ENCODE data around the gene SLC9A3.
"Not testable (repeated sequence)": the region's sequence is repeated elsewhere in the genome, so short reads cannot be mapped to it uniquely, and the experiment has no call there.

Gene SLC9A3

GRCh38 chr5:523441-524222, 617 bp downstream of the SLC9A3 start:
- DNase-seq: no peak

DNA sequence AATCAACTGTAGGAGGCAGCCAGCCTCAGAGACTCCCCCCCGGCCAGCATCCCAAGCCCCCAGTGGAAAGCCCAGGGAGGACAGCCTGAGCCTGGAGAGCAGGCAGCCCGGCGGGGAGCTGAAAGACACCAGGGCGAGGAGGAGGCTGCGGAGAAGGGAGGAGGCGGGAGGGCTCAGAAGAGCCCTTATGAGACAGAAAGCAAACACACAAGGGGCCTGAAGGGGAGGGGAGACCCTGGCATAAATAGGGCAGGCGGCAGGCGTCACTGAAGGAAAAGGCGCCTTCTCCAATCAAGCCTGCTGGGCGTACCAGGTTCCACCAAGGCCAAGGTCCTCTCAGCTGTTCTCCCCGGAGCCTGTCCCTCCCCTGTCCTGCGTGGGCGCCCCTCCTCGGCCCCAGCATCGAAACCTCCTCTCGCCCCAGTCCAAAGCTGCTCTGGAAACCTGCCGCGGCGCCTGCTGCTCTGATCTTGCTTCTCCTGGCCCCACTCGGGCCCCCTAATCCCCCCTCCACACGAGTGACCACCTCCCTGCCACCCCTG, 1.3 kb downstream of the SLC9A3 start:
- no peak for DNase-seq

GRCh38 chr5:522116-522515, 2.1 kb downstream of the SLC9A3 start:
- DNase-seq: no peak

- no peak for DNase-seq
These were observed 2.6 kb downstream of the SLC9A3 start for GRCh38 chr5:521680-522079.

- DNase-seq: no peak
These were observed 3.4 kb downstream of the SLC9A3 start for GRCh38 chr5:520850-521226.

- DNase-seq: no peak
These were observed 3.9 kb downstream of the SLC9A3 start for GRCh38 chr5:520196-520849.

DNA sequence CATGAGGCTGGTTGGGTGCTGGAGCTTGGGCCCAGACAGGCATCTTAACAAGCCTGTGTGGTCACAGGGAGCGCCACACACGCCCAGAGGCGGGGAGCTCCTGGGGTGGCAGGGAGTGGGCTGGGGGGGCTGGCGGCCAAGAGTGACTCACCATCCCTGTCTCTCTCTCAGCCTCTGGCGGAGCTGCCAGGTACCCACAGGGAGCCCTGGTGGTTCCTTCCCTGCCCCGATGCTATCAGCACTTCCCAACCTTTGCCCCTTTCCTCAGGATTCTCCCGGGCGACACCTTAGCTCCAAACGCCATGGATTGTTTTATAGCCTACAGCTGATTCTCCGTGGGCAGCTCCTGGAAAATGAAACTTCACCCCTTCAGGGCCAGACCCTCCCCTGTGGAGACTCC, 5.5 kb downstream of the SLC9A3 start:
- DNase-seq: no peak

DNA sequence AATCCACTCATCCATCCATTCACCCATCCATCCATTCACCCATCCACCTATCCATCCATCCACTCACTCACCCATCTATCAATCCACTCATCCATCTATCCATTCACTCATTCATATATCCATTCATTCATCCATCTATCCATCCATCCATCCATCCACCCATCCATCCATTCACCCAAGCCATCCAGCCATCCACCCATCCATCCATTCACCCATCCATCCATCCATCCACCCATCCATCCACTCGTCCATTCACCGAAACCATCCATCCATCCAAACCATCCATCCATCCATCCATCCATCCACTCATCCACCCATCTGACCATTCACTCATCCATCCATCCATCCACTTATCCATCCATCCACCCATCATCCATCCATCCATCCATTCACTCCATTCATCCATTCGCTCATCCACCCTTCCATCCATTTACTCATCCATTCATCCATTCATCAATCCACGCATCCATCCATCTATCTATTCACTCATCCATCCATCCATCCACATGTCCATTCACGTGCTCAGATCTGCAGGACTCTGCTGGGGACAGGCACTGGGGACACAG, 6.6 kb downstream of the SLC9A3 start:
- no peak for DNase-seq

- no peak for DNase-seq
These were observed 7.3 kb downstream of the SLC9A3 start for GRCh38 chr5:516980-517379.

GRCh38 chr5:516338-516925, 7.8 kb downstream of the SLC9A3 start:
- no peak for DNase-seq

DNA sequence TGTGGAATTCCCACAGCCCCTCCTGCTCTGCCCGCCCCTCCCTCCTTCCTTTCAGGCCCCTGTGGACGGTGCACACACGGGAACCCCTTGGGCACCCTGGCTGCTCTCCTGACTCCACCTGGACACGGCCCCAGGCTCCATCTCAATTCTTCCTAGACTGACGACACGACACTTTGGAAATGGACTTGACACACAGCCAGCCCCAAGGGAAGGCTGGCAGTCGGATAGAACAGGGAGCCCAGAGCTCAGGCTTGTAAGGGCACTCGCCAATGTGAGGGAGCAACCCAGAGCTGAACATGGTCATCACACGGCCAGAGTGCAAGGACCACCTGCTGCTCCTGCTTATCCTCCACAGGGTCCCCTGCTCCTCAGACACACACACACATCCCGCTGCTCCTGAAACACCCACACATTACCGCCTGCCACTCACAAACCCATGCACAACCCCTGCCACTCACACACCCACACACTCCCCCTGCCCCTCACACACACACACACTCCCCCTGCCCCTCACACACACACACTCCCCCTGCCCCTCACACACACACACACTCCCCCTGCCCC, 8.9 kb downstream of the SLC9A3 start:
- no peak for DNase-seq

- DNase-seq: no peak
These were observed 9.6 kb downstream of the SLC9A3 start for GRCh38 chr5:514673-515072.

DNA sequence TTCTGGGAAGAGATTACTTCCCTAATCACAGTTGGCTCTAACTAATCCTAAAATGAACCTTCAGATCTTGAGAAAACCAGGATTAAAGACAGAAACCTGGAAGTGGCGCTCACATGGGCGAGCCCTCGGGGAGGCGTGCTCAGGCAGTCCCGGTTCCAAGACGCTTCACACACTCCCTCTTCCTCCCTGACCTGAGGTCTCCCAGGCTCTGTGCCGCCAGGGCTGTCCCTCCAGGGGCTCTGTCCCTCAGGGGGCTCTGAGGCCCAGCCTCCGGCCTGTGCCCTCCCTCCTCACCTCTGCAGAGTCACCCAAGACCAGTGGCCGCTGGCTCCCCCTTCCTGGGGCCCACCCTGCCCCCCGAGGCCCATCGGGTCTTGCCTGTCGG, 10.2 kb downstream of the SLC9A3 start:
- DNase-seq: no peak

DNA sequence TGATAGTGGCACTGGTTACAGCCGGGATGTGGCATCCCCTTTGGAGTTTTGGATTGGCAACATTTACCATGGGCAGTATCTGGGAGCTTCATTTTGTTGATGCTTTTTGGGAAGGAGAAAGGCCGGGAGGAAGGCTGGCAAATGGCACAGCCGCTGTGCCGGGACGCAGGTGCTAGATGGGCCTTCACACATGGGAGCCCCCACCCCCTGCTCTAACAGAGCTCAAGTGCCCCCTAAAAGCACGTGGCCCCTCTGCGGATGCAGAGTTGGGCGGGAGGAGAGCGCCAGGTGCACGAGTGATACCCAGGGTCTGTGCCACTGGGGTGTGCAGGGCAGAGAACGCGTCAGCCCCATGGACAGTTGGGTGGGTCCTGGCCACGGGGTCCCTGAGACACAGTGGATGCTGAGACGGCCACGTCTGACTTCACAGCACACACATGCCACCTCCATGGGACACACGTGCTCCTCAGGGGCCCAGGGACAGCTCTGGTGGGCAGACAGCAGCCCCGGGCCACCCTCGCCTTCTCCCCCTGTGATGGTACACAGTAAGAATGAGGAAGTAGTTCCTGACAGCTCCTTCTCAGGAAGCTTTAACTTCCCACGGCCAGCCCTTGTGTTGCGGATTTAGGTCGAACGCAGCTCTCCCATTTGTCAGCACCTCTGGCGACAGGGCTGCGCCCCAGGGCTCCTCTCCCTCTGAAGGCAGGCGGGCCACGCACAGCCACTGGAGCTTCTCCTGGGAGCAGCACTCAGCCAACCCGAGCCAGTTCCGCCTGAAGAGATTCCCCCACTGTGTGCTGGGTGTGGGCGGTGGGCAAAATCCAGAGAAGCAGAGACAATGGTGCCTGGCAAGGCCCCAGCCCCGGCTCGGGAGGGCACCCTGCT, 10.8 kb downstream of the SLC9A3 start:
- no peak for DNase-seq

DNA sequence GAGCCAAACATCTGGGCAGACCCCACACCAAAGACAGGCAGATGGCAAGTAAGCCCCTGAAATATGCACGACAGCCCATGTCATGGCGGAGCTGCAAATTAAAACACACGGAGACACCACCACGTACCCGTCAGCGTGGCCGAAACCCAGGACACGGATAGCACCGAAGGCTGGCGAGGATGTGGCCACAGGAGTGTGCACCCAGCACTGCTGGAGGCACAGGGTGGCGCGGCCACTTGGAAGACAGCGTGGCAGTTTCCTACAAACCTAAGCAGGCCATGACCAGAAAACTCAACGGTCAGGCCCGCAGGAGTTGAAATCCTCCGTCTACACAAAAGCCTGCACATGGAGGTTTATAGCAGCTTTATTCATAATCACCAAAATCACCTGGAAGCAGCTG, 12.8 kb downstream of the SLC9A3 start:
- DNase-seq: no peak

DNA sequence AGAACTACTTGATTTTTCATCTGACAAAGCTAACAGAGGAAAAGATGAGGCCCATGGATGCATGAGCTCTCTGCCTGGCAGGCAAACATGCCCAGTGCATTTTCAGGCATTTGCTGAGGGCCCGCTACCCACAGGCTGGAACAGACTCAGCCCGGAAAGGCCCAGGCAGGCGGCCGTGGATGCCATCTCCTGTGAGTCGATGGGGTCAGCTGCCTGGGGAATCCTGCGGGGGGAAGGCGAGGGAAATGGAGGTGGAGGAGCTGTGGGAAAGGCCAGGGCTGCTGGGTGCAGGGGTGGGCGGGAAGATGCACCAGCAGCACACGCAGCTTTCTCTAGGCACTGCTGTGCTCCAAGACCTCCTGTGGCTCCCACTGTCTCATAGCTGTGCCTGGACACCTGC, 13.7 kb downstream of the SLC9A3 start:
- no peak for DNase-seq

DNA sequence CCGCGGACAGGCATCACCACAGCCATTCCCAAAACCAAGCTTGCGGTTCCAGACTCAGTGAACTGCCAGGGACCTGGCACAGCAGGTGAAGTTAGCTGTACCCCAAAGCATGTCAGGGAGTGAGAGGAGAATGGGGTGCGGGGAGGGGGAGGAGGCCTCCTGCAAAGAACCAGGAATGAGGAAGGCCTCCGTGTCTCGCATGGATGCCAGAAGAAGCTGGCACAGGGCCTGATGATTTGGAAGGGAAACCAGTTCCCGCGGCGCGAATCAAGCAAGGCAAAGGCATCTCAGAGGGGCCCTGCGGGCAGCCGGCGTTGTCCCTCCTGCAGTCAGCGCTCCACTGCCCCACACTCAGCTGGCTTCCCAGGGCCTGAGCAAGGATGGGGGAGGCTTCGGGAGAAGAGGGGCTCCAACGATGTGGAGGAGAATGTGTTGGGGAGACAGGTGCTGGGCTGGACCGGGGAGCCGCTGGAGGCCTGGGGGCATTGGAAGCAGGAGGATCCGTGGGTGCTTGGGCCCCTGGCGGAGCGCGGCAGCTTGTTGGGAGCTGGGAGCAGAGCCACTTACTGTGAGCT, 14.6 kb downstream of the SLC9A3 start:
- DNase-seq: no peak

GRCh38 chr5:507986-508575, 16.2 kb downstream of the SLC9A3 start:
- DNase-seq: not testable (repeated sequence)

DNA sequence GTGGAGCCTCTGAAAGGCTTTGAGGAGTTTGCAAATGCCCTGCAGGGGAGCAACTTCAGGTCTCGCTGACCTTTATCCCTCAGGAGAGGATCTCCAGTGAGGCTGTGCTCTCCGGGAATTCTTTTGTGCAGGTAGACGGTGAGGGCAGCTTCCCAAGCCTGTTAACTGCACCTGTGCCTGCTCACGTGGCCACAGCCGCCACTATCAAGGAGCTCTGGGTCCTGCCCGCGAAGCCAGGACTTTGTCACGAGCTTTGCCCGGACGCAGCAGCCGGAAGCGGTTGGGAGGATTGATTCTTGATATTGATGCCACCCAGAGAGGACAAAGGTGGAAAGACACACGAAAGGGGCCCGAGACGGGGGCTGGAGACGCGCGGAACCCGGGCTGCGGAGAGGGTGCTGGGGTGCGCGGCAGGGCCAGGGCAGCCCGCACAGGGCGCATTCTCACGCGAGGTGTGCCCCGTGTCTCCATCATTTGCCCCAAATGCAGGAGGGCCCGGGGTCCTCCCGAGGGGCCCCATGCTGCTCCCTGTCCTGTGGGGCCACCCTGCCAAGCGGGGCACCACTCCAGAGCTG, 18.2 kb downstream of the SLC9A3 start:
- no peak for DNase-seq

- DNase-seq: no peak
These were observed 19.7 kb downstream of the SLC9A3 start for GRCh38 chr5:504326-505154.

Data from CD4-positive, alpha-beta T cell treated with Interleukin-21 for 1 hour (primary cell).